B cell (primary cell): ENCODE data around the gene ARFGAP1. TPM values are rescaled to one million over a fixed set of nuclear protein-coding genes. Genes with fewer than 3 reads are reported as not detected.

Source experiments
- ATAC-seq: fragments of 200-7000 bp; cut with Tn5 transposase; one replicate; pipeline ENCODE4 v1.10.0; 2021; ENCODE audit warnings: low read depth, mild to moderate bottlenecking, moderate number of reproducible peaks, moderate library complexity
- CTCF ChIA-PET: fragments of 350-600 bp; sonication (Branson Sonifier 250); formaldehyde crosslinking; loops from one replicate; lab custom pipeline; 2021; ENCODE audit warnings: antibody characterized with exemption, inconsistent platforms; lab: Charles Lee
- POLR2A ChIA-PET: fragments of 350-600 bp; sonication (Branson Sonifier 250); formaldehyde crosslinking; loops from one replicate; lab custom pipeline; 2021; ENCODE audit warnings: antibody characterized with exemption; lab: Charles Lee
- DNase-seq: peaks from one replicate; pipeline ENCODE4 v3.0.0; 2013
- H2AFZ ChIP-seq: 2 replicates; pipeline ENCODE4 v1.6.1; 2012; ENCODE audit warnings: mild to moderate bottlenecking, low read depth, low read length; ENCODE audit not compliant: insufficient read depth, poor library complexity, severe bottlenecking
- H3K27ac ChIP-seq, 2 donors: 1 replicate in 1 of 2; 2 replicates in 1 of 2; pipeline ENCODE4 v1.5.1; 2012 to 2013; ENCODE audit warnings: low read length in 2 of 2, mild to moderate bottlenecking in 2 of 2, moderate library complexity in 1 of 2
- H3K27me3 ChIP-seq, 4 experiments: fragments of 200-600 bp in 1 of 4; sonication (generic) in 1 of 4; replicated peaks in 1 of 4; 1 replicate in 2 of 4; 2 replicates in 2 of 4; pipeline versions ENCODE4 v1.6.1 to v1.7.0; 2013 to 2016; ENCODE audit warnings: low read length in 3 of 4, mild to moderate bottlenecking in 2 of 4, mixed read lengths in 1 of 4, moderate library complexity in 1 of 4; ENCODE audit not compliant: insufficient read depth in 4 of 4, control insufficient read depth in 3 of 4; ENCODE audit errors: control extremely low read depth in 1 of 4
- H3K36me3 ChIP-seq, 2 experiments: replicated peaks in 1 of 2; 1 replicate in 1 of 2; 2 replicates in 1 of 2; pipeline versions ENCODE4 v1.6.1 to v1.7.1; 2013; ENCODE audit warnings: low read length in 1 of 2; ENCODE audit not compliant: insufficient read depth in 2 of 2, control insufficient read depth in 1 of 2; ENCODE audit errors: control extremely low read depth in 1 of 2, extremely low read depth in 1 of 2
- H3K4me1 ChIP-seq, 2 donors: fragments of 200-600 bp in 1 of 2; sonication (generic) in 1 of 2; 1 replicate in 1 of 2; 2 replicates in 1 of 2; pipeline versions ENCODE4 v1.5.1 to v1.6.1; 2013 to 2017; ENCODE audit warnings: low read length in 2 of 2; ENCODE audit not compliant: control insufficient read depth in 2 of 2, insufficient read depth in 2 of 2
- H3K4me2 ChIP-seq: replicated peaks from 2 replicates; pipeline ENCODE3; 2012; ENCODE audit warnings: mild to moderate bottlenecking, low read depth, low read length; ENCODE audit not compliant: poor library complexity, severe bottlenecking
- H3K4me3 ChIP-seq, 5 experiments: fragments of 200-600 bp in 1 of 5; sonication (generic) in 1 of 5; 1 replicate in 3 of 5; 2 replicates in 2 of 5; pipeline versions ENCODE4 v1.5.1 to v1.7.0; 2011 to 2016; ENCODE audit warnings: low read length in 4 of 5, mild to moderate bottlenecking in 4 of 5, low read depth in 2 of 5, control low read depth in 1 of 5, moderate library complexity in 1 of 5; ENCODE audit not compliant: insufficient read depth in 1 of 5; ENCODE audit errors: control extremely low read depth in 1 of 5, extremely low read depth in 1 of 5
- H3K79me2 ChIP-seq: fragments of 200-600 bp; sonication (generic); one replicate; pipeline ENCODE4 v1.6.0; 2016; ENCODE audit warnings: low read length; ENCODE audit not compliant: control insufficient read depth, insufficient read depth
- H3K9ac ChIP-seq: fragments of 200-600 bp; sonication (generic); 2 replicates; pipeline ENCODE4 v1.6.1; 2017; ENCODE audit warnings: mild to moderate bottlenecking, low read length, moderate library complexity
- H3K9me3 ChIP-seq, 3 donors: one replicate each; pipeline versions ENCODE4 v1.6.1 to v1.7.1; 2013; ENCODE audit warnings: low read length in 2 of 3; ENCODE audit not compliant: control insufficient read depth in 2 of 3, insufficient read depth in 1 of 3; ENCODE audit errors: control extremely low read depth in 1 of 3
- H4K20me1 ChIP-seq: 2 replicates; pipeline ENCODE4 v1.6.0; 2012; ENCODE audit warnings: mild to moderate bottlenecking, low read length; ENCODE audit not compliant: insufficient read depth, control insufficient read depth, poor library complexity, severe bottlenecking
- H3K27ac Mint-ChIP-seq: one replicate; pipeline ENCODE4 v1.8.0; 2021; ENCODE audit warnings: mixed read lengths
- H3K27me3 Mint-ChIP-seq: one replicate; pipeline ENCODE4 v1.8.0; 2021; ENCODE audit warnings: mixed read lengths
- H3K4me1 Mint-ChIP-seq: one replicate; pipeline ENCODE4 v1.8.0; 2021; ENCODE audit warnings: mixed read lengths
- H3K4me3 Mint-ChIP-seq: one replicate; pipeline ENCODE4 v1.8.0; 2021; ENCODE audit warnings: mixed read lengths
- H3K9me3 Mint-ChIP-seq: one replicate; pipeline ENCODE4 v1.8.0; 2022; ENCODE audit warnings: mixed read lengths; ENCODE audit not compliant: insufficient read depth
- EZH2 ChIP-seq: IDR thresholded peaks from 2 replicates; pipeline ENCODE4 v1.6.1; 2012; ENCODE audit warnings: borderline replicate concordance, low read depth, mild to moderate bottlenecking, moderate library complexity, low read length; ENCODE audit not compliant: insufficient read depth, poor library complexity, severe bottlenecking
- WGBS: methylation state at CpG from one replicate; pipeline ENCODE4 v1.1.5; 2013; ENCODE audit warnings: missing lambda C conversion rate; ENCODE audit not compliant: insufficient coverage; 5-methylcytosine and 5-hydroxymethylcytosine counted together
- intact Hi-C: fragments of 100-400 bp; cut with micrococcal nuclease; formaldehyde crosslinking; loops from one replicate; pipeline ENCODE4 v1.10.0; 2022
- polyA plus RNA-seq: library from polyadenylated mRNA; depleted of rRNA; stranded (reverse); fragments of >200 nt; gene quantifications from 2 replicates; pipeline ENCODE4 v1.2.3, GENCODE V29; 2012
- total RNA-seq, 2 donors: library from RNA; stranded (reverse); fragments of 120-200 nt in 1 of 2; gene quantifications; 1 replicate in 1 of 2; 2 replicates in 1 of 2; pipeline versions ENCODE4 v1.2.3 to v1.2.4, GENCODE V29; 2013 to 2022
- TF ChIP-seq, protein P1 (sequence below): fragments of 200-600 bp; IDR thresholded peaks from one replicate; pipeline ENCODE4 v1.8.0; 2022; ENCODE audit warnings: antibody characterized with exemption, mild to moderate bottlenecking

Gene ARFGAP1
- total and polyA plus RNA-seq, 2 donors (not counting 1 experiment from before 2014, with no cell fraction given), result 83.2 to 99.4 TPM

DNA sequence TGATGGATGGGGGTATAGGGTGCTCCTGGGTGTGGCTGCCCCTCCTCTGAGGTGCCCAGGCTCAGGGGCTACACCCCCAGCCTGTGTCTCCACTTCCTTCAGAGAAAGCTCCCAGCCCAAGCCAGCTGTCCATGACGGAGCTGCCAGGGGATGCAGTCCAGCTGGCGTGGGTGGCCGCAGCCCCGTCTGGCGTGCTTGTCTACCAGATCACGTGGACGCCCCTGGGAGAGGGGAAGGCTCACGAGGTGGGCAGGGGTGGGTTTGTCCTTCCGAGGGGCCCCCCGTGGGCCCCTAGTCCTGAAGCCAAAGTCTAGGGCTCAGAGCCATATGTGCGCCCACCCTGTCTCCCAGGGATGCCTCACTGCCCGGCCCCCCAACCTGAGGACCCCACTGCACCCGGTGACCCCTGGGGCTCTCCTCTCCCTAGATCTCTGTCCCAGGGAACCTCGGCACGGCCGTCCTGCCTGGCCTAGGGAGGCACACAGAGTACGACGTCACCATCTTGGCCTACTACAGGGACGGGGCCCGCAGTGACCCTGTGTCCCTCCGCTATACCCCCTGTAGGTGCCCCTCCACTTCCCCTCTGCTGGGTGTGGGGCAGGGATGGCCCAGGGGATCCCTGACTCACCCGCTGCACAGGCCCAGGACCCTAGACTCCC is 40.2 kb downstream of the ARFGAP1 start:
- Mint-ChIP-seq H3K4me3 (no peak overlapping the region), H3K9me3 (no peaks in the 10 kb centered on the region), H3K27ac (no peak overlapping the region), H3K27me3 (peaks cover 4% of the 10 kb centered on the region), H3K4me1 (no peaks in the 10 kb centered on the region)
- Histone ChIP-seq H3K4me3 (no peak overlapping the region), H4K20me1 (no peaks in the 10 kb centered on the region), H3K27ac (no peak overlapping the region), H3K79me2 (no peaks in the 10 kb centered on the region), H3K4me1 (no peaks in the 10 kb centered on the region), H3K36me3 (no peaks in the 10 kb centered on the region), H2AFZ (no peak overlapping the region), H3K4me2 (no peak overlapping the region), H3K9ac (no peak overlapping the region), H3K9me3 (no peaks in the 10 kb centered on the region), H3K27me3 (peaks cover 0 to 8% (median 0%) of the 10 kb centered on the region in 4 experiments)
- CTCF ChIA-PET, result no interaction called here
- WGBS, result 91% methylated on average over 12 of the region's 22 CpGs
- intact Hi-C loops, result no loop called here
- POLR2A ChIA-PET, result no interaction called here
- no peak for TF ChIP-seq EZH2
- TF ChIP-seq, protein P1, sequence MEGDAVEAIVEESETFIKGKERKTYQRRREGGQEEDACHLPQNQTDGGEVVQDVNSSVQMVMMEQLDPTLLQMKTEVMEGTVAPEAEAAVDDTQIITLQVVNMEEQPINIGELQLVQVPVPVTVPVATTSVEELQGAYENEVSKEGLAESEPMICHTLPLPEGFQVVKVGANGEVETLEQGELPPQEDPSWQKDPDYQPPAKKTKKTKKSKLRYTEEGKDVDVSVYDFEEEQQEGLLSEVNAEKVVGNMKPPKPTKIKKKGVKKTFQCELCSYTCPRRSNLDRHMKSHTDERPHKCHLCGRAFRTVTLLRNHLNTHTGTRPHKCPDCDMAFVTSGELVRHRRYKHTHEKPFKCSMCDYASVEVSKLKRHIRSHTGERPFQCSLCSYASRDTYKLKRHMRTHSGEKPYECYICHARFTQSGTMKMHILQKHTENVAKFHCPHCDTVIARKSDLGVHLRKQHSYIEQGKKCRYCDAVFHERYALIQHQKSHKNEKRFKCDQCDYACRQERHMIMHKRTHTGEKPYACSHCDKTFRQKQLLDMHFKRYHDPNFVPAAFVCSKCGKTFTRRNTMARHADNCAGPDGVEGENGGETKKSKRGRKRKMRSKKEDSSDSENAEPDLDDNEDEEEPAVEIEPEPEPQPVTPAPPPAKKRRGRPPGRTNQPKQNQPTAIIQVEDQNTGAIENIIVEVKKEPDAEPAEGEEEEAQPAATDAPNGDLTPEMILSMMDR, result no peak
- no peak for DNase-seq
- no peak for ATAC-seq

DNA sequence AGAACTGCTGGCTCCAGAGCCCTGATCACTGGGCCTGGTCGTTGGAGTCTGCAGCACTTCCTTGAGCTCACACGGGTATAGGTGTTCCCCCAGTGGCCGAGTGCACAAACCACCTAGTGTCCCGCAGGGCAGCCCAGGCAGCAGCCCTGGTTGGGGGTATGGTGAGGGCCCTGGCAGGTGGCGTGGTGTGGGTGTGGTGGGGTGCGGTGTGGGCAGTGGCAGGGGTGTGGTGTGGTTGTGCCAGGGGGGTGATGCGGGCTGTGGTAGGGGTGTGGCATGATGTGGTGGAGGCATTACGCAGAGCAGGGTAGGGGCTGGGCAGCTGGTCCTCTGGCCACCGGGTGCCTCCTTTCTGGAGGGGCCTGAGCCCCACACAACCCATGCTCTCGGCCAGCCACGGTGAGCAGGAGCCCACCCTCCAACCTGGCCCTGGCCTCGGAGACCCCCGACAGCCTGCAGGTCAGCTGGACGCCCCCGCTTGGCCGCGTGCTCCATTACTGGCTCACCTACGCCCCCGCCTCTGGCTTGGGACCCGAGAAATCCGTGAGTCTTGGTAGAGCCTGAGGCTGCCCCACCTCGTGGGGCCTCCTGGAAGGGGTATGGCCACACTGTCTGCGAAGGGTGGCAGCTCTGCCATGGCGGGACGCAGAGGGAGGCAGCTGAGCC is 40.9 kb downstream of the ARFGAP1 start:
- no peak overlapping the region for H3K4me3 Mint-ChIP-seq
- Histone ChIP-seq H3K27ac (no peak overlapping the region), H3K79me2 (no peaks in the 10 kb centered on the region), H3K9ac (no peak overlapping the region), H2AFZ (no peak overlapping the region), H3K4me3 (no peak overlapping the region), H4K20me1 (no peaks in the 10 kb centered on the region), H3K9me3 (no peaks in the 10 kb centered on the region), H3K4me2 (no peak overlapping the region), H3K4me1 (no peaks in the 10 kb centered on the region), H3K27me3 (peaks cover 0 to 8% (median 0%) of the 10 kb centered on the region in 4 experiments), H3K36me3 (no peaks in the 10 kb centered on the region)
- ChIA-PET CTCF (no interaction called here), POLR2A (no interaction called here)
- intact Hi-C loops, result no loop called here
- ATAC-seq (no peak), DNase-seq (no peak)
- H3K27ac Mint-ChIP-seq, result no peak overlapping the region
- H3K27me3 Mint-ChIP-seq, result peaks cover 4% of the 10 kb centered on the region
- 87% methylated on average over 25 of the region's 25 CpGs for WGBS
- H3K9me3 Mint-ChIP-seq, result no peaks in the 10 kb centered on the region
- TF ChIP-seq, protein P1, result no peak
- no peak for TF ChIP-seq EZH2
- no peaks in the 10 kb centered on the region for H3K4me1 Mint-ChIP-seq
